Measurements from ENCODE around the gene LYZ. TPM values are rescaled to one million over a fixed set of nuclear protein-coding genes. Genes with fewer than 3 reads are reported as not detected.
A peak's percentile ranks its signal among the peaks of the same experiment; 100 is the strongest.

LYZ gene
- total and polyA plus RNA-seq, 9 of the 15 experiments (the other 6 are each of a cell fraction or from before 2014, with no cell fraction given): 27.2 to 96.3 (median 42.1) TPM

GRCh38 chr12:69359531-69360347 is 11.6 kb downstream of the LYZ start, which contains the start of gene YEATS4 (continued):
- peak in 1 of 2 experiments; percentile 59; a peak in 1 of 4 replicates for TF ChIP-seq ZNF639 (CRISPR knock-in tag; conservative IDR thresholded peaks at IDR 0.05 in 1 of 2, IDR thresholded peaks at IDR 0.05 in 1 of 2)
- peak; percentile 78 for TF ChIP-seq ETV5 (CRISPR knock-in tag; IDR thresholded peaks at IDR 0.05; ENCODE audit: low read depth)
- no peak for TF ChIP-seq GATA2 (CRISPR knock-in tag; IDR thresholded peaks at IDR 0.05)
- TF ChIP-seq TARDBP (IDR thresholded peaks at IDR 0.05): no peak
- peak; percentile 73 for TF ChIP-seq ZNF384 (IDR thresholded peaks at IDR 0.05; ENCODE audit: low read depth, low read length)
- 0 out of 2 replicates have a peak, but pooled peaks have one; percentile 13 for TF ChIP-seq BHLHE40 (IDR thresholded peaks at IDR 0.05; ENCODE audit: low read length)
- TF ChIP-seq ZNF140 (CRISPR knock-in tag; IDR thresholded peaks at IDR 0.05): no peak
- TF ChIP-seq ZNF280B (CRISPR knock-in tag; IDR thresholded peaks at IDR 0.05): no peak
- TF ChIP-seq MEIS2 (IDR thresholded peaks at IDR 0.05; ENCODE audit: partially characterized antibody): peak; percentile 97
- no peak for TF ChIP-seq NR4A1 (CRISPR knock-in tag; IDR thresholded peaks at IDR 0.05)
- TF ChIP-seq NR4A1 (tag; IDR thresholded peaks at IDR 0.05): no peak
- TF ChIP-seq ZNF23 (CRISPR knock-in tag; IDR thresholded peaks at IDR 0.05): no peak
- no peak for TF ChIP-seq ATF2 (CRISPR knock-in tag; IDR thresholded peaks at IDR 0.05)
- TF ChIP-seq FUS (optimal IDR thresholded peaks at IDR 0.05; ENCODE audit: low read depth, low read length): no peak
- TF ChIP-seq ZC3H8 (IDR thresholded peaks at IDR 0.05): no peak
- no peak for TF ChIP-seq ZC3H11A (IDR thresholded peaks at IDR 0.05; ENCODE audit: low read depth, low read length)
- no peak for TF ChIP-seq PBX2 (CRISPR knock-in tag; IDR thresholded peaks at IDR 0.05; ENCODE audit: low read depth)
- TF ChIP-seq PBX2 (tag; conservative IDR thresholded peaks at IDR 0.05; ENCODE audit: low read depth): no peak
- peak; percentile 91 for TF ChIP-seq FIP1L1 (IDR thresholded peaks at IDR 0.05; ENCODE audit: low read depth, low read length, poor library complexity, severe bottlenecking)
- TF ChIP-seq NONO (IDR thresholded peaks at IDR 0.05; ENCODE audit: low read depth in 2 of 2, low read length in 1 of 2): no peak
- TF ChIP-seq ADNP (tag; IDR thresholded peaks at IDR 0.05): 0 out of 2 replicates have a peak, but pooled peaks have one; percentile 2
